Caco-2 (cell line): Measurements from ENCODE around the gene EMILIN1. TPM values are rescaled to one million over a fixed set of nuclear protein-coding genes. Genes with fewer than 3 reads are reported as not detected.

ENCODE experiments used
- BruUV-seq: library from RNA; stranded (reverse); fragments of 400-500 nt; replicated peaks from 2 replicates; lab custom pipeline; 2021; lab: Mats Ljungman, UMichigan
- CTCF ChIA-PET: fragments of 300-600 bp; sonication (Branson Sonifier 250); formaldehyde crosslinking; loops from one replicate; lab custom pipeline; 2022; ENCODE audit warnings: antibody characterized with exemption; lab: Charles Lee
- POLR2A ChIA-PET: fragments of 300-600 bp; sonication (Branson Sonifier 250); formaldehyde crosslinking; loops from one replicate; lab custom pipeline; 2022; ENCODE audit warnings: antibody characterized with exemption; lab: Charles Lee
- DNase-seq, 2 experiments: peaks; one replicate each; pipeline versions ENCODE4 v3.0.0 to v3.0.0-alpha.2; 2020 to 2022
- H3K27me3 ChIP-seq: replicated peaks from 2 replicates; pipeline ENCODE4 v1.6.0; 2011; ENCODE audit warnings: low read length; ENCODE audit not compliant: control insufficient read depth, insufficient read depth
- H3K36me3 ChIP-seq: 2 replicates; pipeline ENCODE4 v1.5.1; 2011; ENCODE audit warnings: low read length; ENCODE audit not compliant: control insufficient read depth, insufficient read depth
- H3K4me1 ChIP-seq: fragments of 250-450 bp; sonication (Bioruptor Pico); 2 replicates; pipeline ENCODE4 v1.5.1; 2020; ENCODE audit warnings: mild to moderate bottlenecking
- H3K4me3 ChIP-seq: 2 replicates; pipeline ENCODE4 v1.5.1; 2011; ENCODE audit warnings: low read depth, mild to moderate bottlenecking, control low read depth, low read length
- H3K9me3 ChIP-seq: fragments of 250-450 bp; sonication (Bioruptor Pico); 2 replicates; pipeline ENCODE4 v1.5.1; 2020; ENCODE audit warnings: mild to moderate bottlenecking, moderate library complexity
- H3K27ac Mint-ChIP-seq: one replicate; pipeline ENCODE4 v1.8.0; 2022; ENCODE audit warnings: mixed read lengths; ENCODE audit not compliant: unreplicated experiment
- H3K27me3 Mint-ChIP-seq: one replicate; pipeline ENCODE4 v1.8.0; 2022; ENCODE audit warnings: mixed read lengths; ENCODE audit not compliant: insufficient read depth, unreplicated experiment
- H3K36me3 Mint-ChIP-seq: one replicate; pipeline ENCODE4 v1.8.0; 2022; ENCODE audit warnings: mild to moderate bottlenecking, mixed read lengths; ENCODE audit not compliant: insufficient read depth, unreplicated experiment
- H3K4me1 Mint-ChIP-seq: one replicate; pipeline ENCODE4 v1.8.0; 2022; ENCODE audit warnings: low read depth, mixed read lengths; ENCODE audit not compliant: unreplicated experiment
- H3K4me3 Mint-ChIP-seq: one replicate; pipeline ENCODE4 v1.8.0; 2022; ENCODE audit warnings: mild to moderate bottlenecking, moderate library complexity, mixed read lengths; ENCODE audit not compliant: unreplicated experiment
- H3K9me3 Mint-ChIP-seq: one replicate; pipeline ENCODE4 v1.8.0; 2022; ENCODE audit warnings: mixed read lengths; ENCODE audit not compliant: unreplicated experiment
- intact Hi-C: fragments of 100-400 bp; cut with micrococcal nuclease; formaldehyde crosslinking; loops from one replicate; pipeline ENCODE4 v1.10.0; 2022; ENCODE audit not compliant: unreplicated experiment
- total RNA-seq: library from RNA; stranded (reverse); gene quantifications from 2 replicates; pipeline ENCODE4 v1.2.3, GENCODE V29; 2022
- TF ChIP-seq, protein P1 (sequence below), 2 experiments: fragments of 200-600 bp in 1 of 2; IDR thresholded peaks; 1 replicate in 1 of 2; 2 replicates in 1 of 2; pipeline versions ENCODE4 v1.5.1 to v1.8.0; 2011 to 2022; ENCODE audit warnings: antibody characterized with exemption in 1 of 2, control low read depth in 1 of 2, inconsistent platforms in 1 of 2, low read depth in 1 of 2, low read length in 1 of 2, mild to moderate bottlenecking in 1 of 2, moderate library complexity in 1 of 2; ENCODE audit not compliant: insufficient read depth in 1 of 2, severe bottlenecking in 1 of 2, unreplicated experiment in 1 of 2

Gene EMILIN1
- total RNA-seq, 1 experiment from 2014 or later, result 0.43 TPM

- POLR2A ChIA-PET, result interaction anchor here (0.5 kb wide), 1 partner anchor 95 kb away, joined by 3 read pairs; no protein-coding TSS in a partner anchor
- H3K4me3 Mint-ChIP-seq, result no peak overlapping the region
- TF ChIP-seq, protein P1, sequence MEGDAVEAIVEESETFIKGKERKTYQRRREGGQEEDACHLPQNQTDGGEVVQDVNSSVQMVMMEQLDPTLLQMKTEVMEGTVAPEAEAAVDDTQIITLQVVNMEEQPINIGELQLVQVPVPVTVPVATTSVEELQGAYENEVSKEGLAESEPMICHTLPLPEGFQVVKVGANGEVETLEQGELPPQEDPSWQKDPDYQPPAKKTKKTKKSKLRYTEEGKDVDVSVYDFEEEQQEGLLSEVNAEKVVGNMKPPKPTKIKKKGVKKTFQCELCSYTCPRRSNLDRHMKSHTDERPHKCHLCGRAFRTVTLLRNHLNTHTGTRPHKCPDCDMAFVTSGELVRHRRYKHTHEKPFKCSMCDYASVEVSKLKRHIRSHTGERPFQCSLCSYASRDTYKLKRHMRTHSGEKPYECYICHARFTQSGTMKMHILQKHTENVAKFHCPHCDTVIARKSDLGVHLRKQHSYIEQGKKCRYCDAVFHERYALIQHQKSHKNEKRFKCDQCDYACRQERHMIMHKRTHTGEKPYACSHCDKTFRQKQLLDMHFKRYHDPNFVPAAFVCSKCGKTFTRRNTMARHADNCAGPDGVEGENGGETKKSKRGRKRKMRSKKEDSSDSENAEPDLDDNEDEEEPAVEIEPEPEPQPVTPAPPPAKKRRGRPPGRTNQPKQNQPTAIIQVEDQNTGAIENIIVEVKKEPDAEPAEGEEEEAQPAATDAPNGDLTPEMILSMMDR (IDR thresholded peaks at IDR 0.05; ENCODE audit: insufficient read depth in 1 of 2, low read depth in 1 of 2, low read length in 1 of 2, severe bottlenecking in 1 of 2, unreplicated experiment in 1 of 2), result no peak
Observed at GRCh38 chr2:27099334-27099955, 21.0 kb downstream of the EMILIN1 start.

DNA sequence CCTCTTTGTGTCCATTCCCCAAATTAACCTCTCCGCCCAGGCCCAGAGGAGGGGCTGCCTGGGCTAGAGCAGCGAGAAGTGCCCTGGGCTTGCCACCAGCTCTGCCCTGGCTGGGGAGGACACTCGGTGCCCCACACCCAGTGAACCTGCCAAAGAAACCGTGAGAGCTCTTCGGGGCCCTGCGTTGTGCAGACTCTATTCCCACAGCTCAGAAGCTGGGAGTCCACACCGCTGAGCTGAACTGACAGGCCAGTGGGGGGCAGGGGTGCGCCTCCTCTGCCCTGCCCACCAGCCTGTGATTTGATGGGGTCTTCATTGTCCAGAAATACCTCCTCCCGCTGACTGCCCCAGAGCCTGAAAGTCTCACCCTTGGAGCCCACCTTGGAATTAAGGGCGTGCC lies 21.6 kb downstream of the EMILIN1 start:
- Histone ChIP-seq H3K27me3 (no peaks in the 10 kb centered on the region), H3K4me3 (no peak overlapping the region), H3K36me3 (no peaks in the 10 kb centered on the region), H3K9me3 (no peaks in the 10 kb centered on the region), H3K4me1 (peaks cover 7% of the 10 kb centered on the region)
- H3K9me3 Mint-ChIP-seq, result no peaks in the 10 kb centered on the region
- ChIA-PET CTCF (interaction anchor here (1.0 to 5.6 kb wide), 4 partner anchors 11 to 91 kb away, joined by 3 to 43 read pairs (median 4); no protein-coding TSS in a partner anchor), POLR2A (no interaction called here)
- H3K27me3 Mint-ChIP-seq, result no peaks in the 10 kb centered on the region
- H3K27ac Mint-ChIP-seq, result no peak overlapping the region
- H3K36me3 Mint-ChIP-seq, result no peaks in the 10 kb centered on the region
- no peaks in the 10 kb centered on the region for H3K4me1 Mint-ChIP-seq
- intact Hi-C loops, result no loop called here
- no TSS peak for BruUV-seq
- H3K4me3 Mint-ChIP-seq, result no peak overlapping the region
- TF ChIP-seq, protein P1 (IDR thresholded peaks at IDR 0.05; ENCODE audit: insufficient read depth in 1 of 2, low read depth in 1 of 2, low read length in 1 of 2, severe bottlenecking in 1 of 2, unreplicated experiment in 1 of 2), result no peak
- DNase-seq, result no peak

More at GRCh38 chr2:27099334-27099955, 21.0 kb downstream of the EMILIN1 start:
- H3K36me3 ChIP-seq, result no peaks in the 10 kb centered on the region
- DNase-seq, result no peak
- BruUV-seq, result no TSS peak
- Mint-ChIP-seq H3K9me3 (no peaks in the 10 kb centered on the region), H3K36me3 (no peaks in the 10 kb centered on the region), H3K27me3 (no peaks in the 10 kb centered on the region), H3K27ac (no peak overlapping the region), H3K4me1 (peaks cover under 1% of the 10 kb centered on the region)
- H3K9me3 ChIP-seq, result no peaks in the 10 kb centered on the region
- peaks cover 7% of the 10 kb centered on the region for H3K4me1 ChIP-seq
- CTCF ChIA-PET, result interaction anchor here (0.7 to 5.6 kb wide), 5 partner anchors 12 to 203 kb away, joined by 3 to 43 read pairs (median 4); no protein-coding TSS in a partner anchor
- intact Hi-C loops, result loop anchor here (2.0 to 10.0 kb wide), 3 partner anchors 35 to 185 kb away; partner anchors contain the start of genes ATRAID, PREB, SLC5A6 and TRIM54
- H3K27me3 ChIP-seq, result no peaks in the 10 kb centered on the region
- H3K4me3 ChIP-seq, result no peak overlapping the region

DNA sequence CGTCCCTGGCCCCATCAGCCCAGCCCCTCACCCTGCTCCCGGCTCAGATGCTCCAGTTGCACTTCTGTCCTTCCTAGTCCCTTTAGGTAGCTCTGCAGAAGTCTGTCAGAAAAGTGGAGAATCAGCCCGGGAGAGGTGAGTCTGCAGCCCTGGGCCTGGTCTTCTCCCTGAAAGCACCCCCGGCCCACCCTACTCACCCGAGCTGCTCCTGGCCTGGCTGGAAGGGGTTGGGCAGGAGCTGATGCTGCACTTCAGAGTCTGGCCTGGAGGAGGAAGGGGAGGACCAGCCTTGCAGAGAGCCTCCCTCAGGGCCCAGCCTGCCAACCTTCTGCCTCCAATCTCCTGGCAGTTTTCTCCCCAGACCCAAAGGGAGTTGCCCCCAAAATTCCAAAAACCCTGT lies 23.9 kb downstream of the EMILIN1 start:
- TF ChIP-seq, protein P1 (IDR thresholded peaks at IDR 0.05; ENCODE audit: insufficient read depth in 1 of 2, low read depth in 1 of 2, low read length in 1 of 2, severe bottlenecking in 1 of 2, unreplicated experiment in 1 of 2), result no peak
- H3K27me3 ChIP-seq, result no peaks in the 10 kb centered on the region
- intact Hi-C loops, result no loop called here
- no peak overlapping the region for H3K4me3 ChIP-seq
- no peaks in the 10 kb centered on the region for H3K4me1 ChIP-seq
- Mint-ChIP-seq H3K9me3 (no peaks in the 10 kb centered on the region), H3K4me3 (no peak overlapping the region), H3K27ac (no peak overlapping the region), H3K27me3 (no peaks in the 10 kb centered on the region), H3K4me1 (no peaks in the 10 kb centered on the region), H3K36me3 (no peaks in the 10 kb centered on the region)
- POLR2A ChIA-PET, result no interaction called here
- no peaks in the 10 kb centered on the region for H3K36me3 ChIP-seq
- BruUV-seq, result no TSS peak
- CTCF ChIA-PET, result interaction anchor here (1.8 kb wide), 1 partner anchor 89 kb away, joined by 7 read pairs; no protein-coding TSS in a partner anchor
- DNase-seq, result no peak
- no peaks in the 10 kb centered on the region for H3K9me3 ChIP-seq
